ENCODE measurements around the gene RASSF4.

Gene RASSF4

DNA sequence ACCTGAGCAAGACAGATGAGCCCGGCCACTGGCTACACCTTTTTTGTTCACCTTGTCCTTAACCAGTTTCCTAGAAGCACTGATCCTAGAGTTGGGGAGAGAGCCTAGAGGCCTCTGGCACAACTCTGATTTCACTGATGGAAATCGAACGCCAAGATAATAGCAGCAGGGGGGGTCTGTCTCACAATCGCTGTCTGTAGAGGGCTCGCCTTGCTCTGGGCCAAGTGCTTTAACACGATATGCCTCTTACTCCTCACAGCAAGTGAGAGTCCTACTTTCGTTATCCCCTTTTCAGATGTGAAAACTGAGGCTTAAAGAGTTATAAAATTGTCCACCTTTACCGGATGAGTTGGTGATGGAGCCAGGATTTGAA, 472 bp downstream of the RASSF4 start:
- no peak for DNase-seq (ENCODE audit: low read depth)
- peak overlapping the region; percentile 61 for H3K4me3 ChIP-seq (ENCODE audit: low read length)
- TF ChIP-seq, protein P1, sequence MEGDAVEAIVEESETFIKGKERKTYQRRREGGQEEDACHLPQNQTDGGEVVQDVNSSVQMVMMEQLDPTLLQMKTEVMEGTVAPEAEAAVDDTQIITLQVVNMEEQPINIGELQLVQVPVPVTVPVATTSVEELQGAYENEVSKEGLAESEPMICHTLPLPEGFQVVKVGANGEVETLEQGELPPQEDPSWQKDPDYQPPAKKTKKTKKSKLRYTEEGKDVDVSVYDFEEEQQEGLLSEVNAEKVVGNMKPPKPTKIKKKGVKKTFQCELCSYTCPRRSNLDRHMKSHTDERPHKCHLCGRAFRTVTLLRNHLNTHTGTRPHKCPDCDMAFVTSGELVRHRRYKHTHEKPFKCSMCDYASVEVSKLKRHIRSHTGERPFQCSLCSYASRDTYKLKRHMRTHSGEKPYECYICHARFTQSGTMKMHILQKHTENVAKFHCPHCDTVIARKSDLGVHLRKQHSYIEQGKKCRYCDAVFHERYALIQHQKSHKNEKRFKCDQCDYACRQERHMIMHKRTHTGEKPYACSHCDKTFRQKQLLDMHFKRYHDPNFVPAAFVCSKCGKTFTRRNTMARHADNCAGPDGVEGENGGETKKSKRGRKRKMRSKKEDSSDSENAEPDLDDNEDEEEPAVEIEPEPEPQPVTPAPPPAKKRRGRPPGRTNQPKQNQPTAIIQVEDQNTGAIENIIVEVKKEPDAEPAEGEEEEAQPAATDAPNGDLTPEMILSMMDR (IDR thresholded peaks at IDR 0.05; ENCODE audit: insufficient read depth, low read depth, low read length, missing control alignments), result no peak

DNA sequence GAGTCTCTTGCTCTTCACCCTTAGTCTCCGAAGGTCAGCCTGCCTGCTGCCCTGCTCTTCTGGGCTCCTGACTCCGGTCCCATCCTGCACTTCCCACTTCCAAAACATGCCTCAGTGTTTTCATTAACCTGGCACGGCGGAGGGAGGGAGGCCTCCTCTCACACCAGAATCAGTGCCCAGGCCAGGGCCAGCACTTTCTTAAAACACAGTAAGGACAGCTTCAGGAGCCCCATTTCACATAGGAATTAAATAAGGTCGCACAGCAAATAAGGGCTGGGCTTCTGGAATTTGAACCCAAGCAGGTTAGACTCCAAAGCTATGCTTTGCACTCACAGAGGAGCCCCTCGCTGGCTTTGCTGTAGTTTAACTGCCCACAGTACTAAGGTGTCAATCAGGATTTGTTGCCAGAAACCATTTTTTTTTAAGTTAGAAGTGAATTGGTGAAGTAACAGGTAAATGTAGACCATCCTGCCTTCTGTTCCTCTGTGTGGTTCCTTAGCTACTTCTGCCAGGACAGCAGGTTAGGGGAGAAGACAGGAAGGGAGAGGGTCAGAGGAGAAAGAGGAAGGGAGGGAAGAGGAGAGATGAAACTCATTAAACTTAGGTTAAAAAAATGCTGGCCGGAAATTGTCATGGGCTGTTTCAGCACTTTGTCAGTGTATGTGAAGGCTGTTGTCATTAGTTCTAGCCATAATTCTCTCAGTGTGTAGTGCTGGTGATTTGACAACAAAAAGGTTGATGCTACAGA, 1.1 kb downstream of the RASSF4 start:
- H3K4me3 ChIP-seq (ENCODE audit: low read length), result no peak overlapping the region
- TF ChIP-seq, protein P1 (IDR thresholded peaks at IDR 0.05; ENCODE audit: insufficient read depth, low read depth, low read length, missing control alignments), result no peak
- no peak for DNase-seq (ENCODE audit: low read depth)

DNA sequence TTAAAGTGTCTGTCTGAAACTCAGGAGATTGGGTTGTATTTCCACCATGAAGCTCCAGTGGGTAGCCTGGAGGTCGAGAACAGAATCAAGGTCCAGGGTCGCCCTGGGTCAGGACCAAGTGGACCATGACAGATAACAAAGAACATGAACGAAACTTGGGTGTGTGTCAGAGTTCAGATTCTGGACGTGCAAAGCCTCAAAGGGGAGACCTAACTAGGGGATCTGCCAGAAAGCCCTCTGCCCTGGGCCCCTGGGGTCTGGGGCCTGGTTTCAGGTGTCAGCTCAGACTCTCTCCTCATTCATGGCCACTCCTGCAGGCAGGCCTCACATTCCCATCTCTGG, 1.6 kb downstream of the RASSF4 start:
- DNase-seq (ENCODE audit: low read depth), result no peak
- TF ChIP-seq, protein P1 (IDR thresholded peaks at IDR 0.05; ENCODE audit: insufficient read depth, low read depth, low read length, missing control alignments), result no peak

DNA sequence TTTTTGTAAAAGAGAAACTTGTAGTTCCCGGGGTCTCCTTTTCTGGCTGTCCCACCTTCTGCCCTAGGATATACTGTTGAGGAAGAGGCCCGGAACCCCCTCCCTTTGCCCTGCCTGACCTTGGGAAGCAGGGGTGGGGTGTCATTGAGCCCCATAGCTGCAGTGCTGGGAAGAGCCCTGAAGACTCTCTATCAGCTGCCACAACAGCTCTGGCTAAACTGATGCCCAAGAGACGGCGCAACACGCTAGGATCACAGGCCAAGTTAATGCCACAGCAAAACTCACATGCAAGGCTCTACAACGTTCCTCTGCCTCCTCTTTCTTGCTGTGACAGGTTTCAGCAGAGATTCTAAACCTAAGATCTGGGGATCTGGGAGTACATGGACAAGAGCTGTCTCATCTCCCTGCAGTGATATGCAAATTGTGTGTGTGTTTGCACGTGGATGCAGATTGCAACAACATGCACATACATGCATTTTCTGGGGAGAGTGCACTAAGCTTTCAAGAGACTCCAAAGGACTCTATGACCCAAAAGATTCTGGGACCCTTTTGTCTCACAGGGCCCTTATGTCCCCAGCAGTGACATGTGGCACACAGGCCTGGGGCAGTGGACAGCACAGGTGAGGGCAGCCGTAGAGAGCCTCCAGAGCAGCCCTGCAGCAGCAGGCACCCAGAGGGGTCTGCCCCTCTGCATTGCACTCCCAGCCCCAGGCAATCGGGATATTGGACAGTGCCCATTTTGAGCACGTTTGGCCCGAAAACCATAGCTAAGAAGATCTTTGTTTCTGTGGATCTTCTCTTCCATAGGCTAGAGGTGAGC, 2.5 kb downstream of the RASSF4 start:
- peak; percentile 18 for DNase-seq (ENCODE audit: low read depth)
- TF ChIP-seq, protein P1 (IDR thresholded peaks at IDR 0.05; ENCODE audit: insufficient read depth, low read depth, low read length, missing control alignments), result no peak
- no peak overlapping the region for H3K4me3 ChIP-seq (ENCODE audit: low read length)

More for the DNA sequence above, 1.6 kb downstream of the RASSF4 start:
- no peak overlapping the region for H3K4me3 ChIP-seq (ENCODE audit: low read length)

DNA sequence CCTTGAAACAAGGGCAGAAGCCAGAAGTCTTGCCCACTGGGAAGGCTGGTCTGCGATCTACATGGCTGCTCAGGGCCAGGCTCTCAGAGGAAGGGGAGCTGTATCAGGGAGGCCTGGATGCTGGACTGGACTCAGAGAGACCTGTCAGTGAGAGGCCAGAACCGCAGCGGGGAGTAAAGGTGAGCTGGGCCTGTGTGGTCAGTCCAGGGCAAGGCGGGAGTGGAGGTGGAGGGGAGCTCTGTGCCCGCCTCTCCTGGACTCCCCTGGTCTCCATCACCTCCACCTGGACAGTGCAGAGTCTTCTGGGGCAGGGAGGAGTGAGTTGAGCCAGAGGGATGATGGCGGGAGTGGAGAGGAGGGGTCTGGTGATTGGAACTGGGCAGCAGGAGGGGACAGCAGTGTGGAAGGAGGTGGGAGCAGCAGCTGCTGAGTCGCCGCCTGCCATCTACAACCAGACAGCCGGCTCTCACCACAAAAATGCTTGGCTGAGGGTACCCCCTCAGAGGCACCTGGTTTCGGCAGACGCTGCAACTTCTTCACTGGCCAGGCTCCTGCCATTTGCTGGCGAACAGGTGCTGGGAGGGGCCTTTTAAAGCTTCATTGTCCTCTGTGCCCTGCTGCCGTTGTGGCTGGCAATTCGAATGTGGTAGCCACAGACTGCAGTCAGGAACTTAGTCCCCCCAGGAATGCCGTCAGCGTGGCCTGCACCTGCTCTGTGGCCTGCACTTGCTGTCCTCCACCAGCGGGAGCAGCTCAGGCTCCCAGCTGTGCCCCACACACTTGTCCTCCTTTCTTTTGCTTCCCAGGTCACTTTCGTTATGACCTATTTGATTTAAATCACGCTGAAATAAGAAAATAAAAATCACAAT, 3.5 kb downstream of the RASSF4 start:
- no peak overlapping the region for H3K4me3 ChIP-seq (ENCODE audit: low read length)
- TF ChIP-seq, protein P1 (IDR thresholded peaks at IDR 0.05; ENCODE audit: insufficient read depth, low read depth, low read length, missing control alignments), result peak; percentile 26
- no peak for DNase-seq (ENCODE audit: low read depth)

DNA sequence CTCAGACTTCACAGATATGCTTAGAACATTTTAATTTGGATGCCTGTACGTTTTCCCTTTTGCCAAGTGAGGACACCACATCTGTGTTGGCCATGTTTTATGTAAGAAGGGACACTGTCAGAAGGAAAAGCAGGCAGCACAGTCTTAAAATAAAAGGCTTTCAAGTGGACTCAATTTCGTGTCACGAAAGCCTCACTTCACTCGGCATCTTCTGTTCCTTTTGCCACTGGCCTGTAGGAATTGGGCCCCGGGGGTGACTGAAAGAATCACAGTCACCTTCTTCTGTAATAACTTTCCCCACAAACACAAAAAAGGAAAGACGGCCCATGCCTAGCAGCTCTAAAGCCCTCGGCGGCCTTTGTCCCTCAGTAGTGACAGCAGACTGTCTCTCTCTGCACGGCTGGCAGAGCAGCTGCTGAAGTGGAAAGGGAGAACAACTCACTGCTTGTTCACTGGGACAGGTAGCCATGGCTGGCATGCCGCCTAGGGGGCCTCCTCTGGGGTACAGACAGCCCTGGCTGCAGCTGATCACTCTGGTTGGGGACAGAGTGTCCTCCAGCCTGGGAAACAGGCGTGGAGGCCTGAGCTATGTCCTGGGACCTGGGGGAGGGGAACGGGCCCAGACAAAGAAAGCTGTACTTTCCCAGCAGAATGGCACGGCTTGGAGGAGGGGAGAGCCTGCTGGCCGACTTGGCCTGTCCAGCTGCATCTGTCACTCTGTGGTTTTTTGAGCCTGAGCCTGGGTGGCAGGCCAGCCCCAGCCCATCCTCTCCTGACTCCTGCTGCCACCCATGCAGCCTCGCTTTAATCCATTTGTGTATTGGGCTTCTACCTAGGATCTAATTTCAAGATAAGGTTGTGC, 4.4 kb downstream of the RASSF4 start:
- TF ChIP-seq, protein P1 (IDR thresholded peaks at IDR 0.05; ENCODE audit: insufficient read depth, low read depth, low read length, missing control alignments), result no peak
- H3K4me3 ChIP-seq (ENCODE audit: low read length), result no peak overlapping the region
- no peak for DNase-seq (ENCODE audit: low read depth)
